ENCODE results near the gene AFF4.
"Not testable (repeated sequence)": the region's sequence is repeated elsewhere in the genome, so short reads cannot be mapped to it uniquely, and the experiment has no call there.

AFF4 gene

GRCh38 chr5:132956166-132956799, 7.2 kb downstream of the AFF4 start:
- DNase-seq, result not testable (repeated sequence)

GRCh38 chr5:132953710-132954109, 9.7 kb downstream of the AFF4 start:
- DNase-seq, result no peak

GRCh38 chr5:132952829-132953228, 10.6 kb downstream of the AFF4 start:
- DNase-seq, result no peak

- DNase-seq, result no peak
These were observed 11.5 kb downstream of the AFF4 start for GRCh38 chr5:132951897-132952296.

- DNase-seq, result no peak
These were observed 14.3 kb downstream of the AFF4 start for GRCh38 chr5:132949136-132949535.

GRCh38 chr5:132947671-132948070, 15.8 kb downstream of the AFF4 start:
- no peak for DNase-seq

GRCh38 chr5:132945315-132945714, 18.1 kb downstream of the AFF4 start:
- DNase-seq, result not testable (repeated sequence)

- DNase-seq, result no peak
These were observed 19.9 kb downstream of the AFF4 start for GRCh38 chr5:132943362-132944022.

GRCh38 chr5:132941331-132941730, 22.1 kb downstream of the AFF4 start:
- no peak for DNase-seq

- no peak for DNase-seq
These were observed 35.4 kb downstream of the AFF4 start for GRCh38 chr5:132928062-132928407.

GRCh38 chr5:132927355-132928061, 35.9 kb downstream of the AFF4 start:
- no peak for DNase-seq

- DNase-seq, result no peak
These were observed 37.0 kb downstream of the AFF4 start for GRCh38 chr5:132926437-132926836.

GRCh38 chr5:132916086-132916485, 47.3 kb downstream of the AFF4 start:
- DNase-seq, result no peak

GRCh38 chr5:132915681-132916080, 47.8 kb downstream of the AFF4 start:
- DNase-seq, result no peak

- no peak for DNase-seq
These were observed 53.7 kb downstream of the AFF4 start for GRCh38 chr5:132909702-132910101.

- DNase-seq, result no peak
These were observed 56.3 kb downstream of the AFF4 start for GRCh38 chr5:132907161-132907560.

- DNase-seq, result no peak
These were observed 57.5 kb downstream of the AFF4 start for GRCh38 chr5:132905938-132906337.

GRCh38 chr5:132901730-132902129, 61.7 kb downstream of the AFF4 start:
- DNase-seq, result no peak

GRCh38 chr5:132901036-132901435, 62.4 kb downstream of the AFF4 start:
- no peak for DNase-seq

GRCh38 chr5:132898094-132898493, 65.3 kb downstream of the AFF4 start:
- DNase-seq, result no peak

GRCh38 chr5:132896685-132897084, 66.7 kb downstream of the AFF4 start:
- no peak for DNase-seq

- DNase-seq, result no peak
These were observed 67.6 kb downstream of the AFF4 start for GRCh38 chr5:132895719-132896305.

- no peak for DNase-seq
These were observed 72.6 kb downstream of the AFF4 start for GRCh38 chr5:132890817-132891216.

GRCh38 chr5:132889501-132889900, 73.9 kb downstream of the AFF4 start:
- DNase-seq, result no peak
